ENCODE measurements around the gene BRD3OS. TPM values are rescaled to one million over a fixed set of nuclear protein-coding genes. Genes with fewer than 3 reads are reported as not detected.

The BRD3OS gene
- total RNA-seq, result 10 to 100 TPM; 12.5 to 14.5 TPM

- Mint-ChIP-seq H3K9me3 (ENCODE audit: low read depth) (no peaks in the 10 kb centered on the region), H3K27ac (peak within 1 kb of the TSS; percentile 68), H3K36me3 (peaks cover 5% of the 10 kb centered on the region), H3K27me3 (peaks cover 2% of the 10 kb centered on the region), H3K4me3 (peak within 1 kb of the TSS; percentile 75), H3K4me1 (peaks cover 7% of the 10 kb centered on the region)
- ATAC-seq (peak; percentile 92), DNase-seq (peak; percentile 96)
- CTCF ChIA-PET, result interaction anchor here (1.2 to 2.5 kb wide), 4 partner anchors 31 to 74 kb away, joined by 4 to 12 read pairs (median 8); no protein-coding TSS in a partner anchor
Measured at GRCh38 chr9:134024828-134025605, at the start of gene BRD3OS. BRD3OS (plus strand) TSS chr9:134025481; CDS start chr9:134026748, 1,267 bp downstream.

GRCh38 chr9:133975511-133975910 lies 49.8 kb upstream of the BRD3OS start:
- Mint-ChIP-seq H3K36me3 (no peaks in the 10 kb centered on the region), H3K27ac (no peak overlapping the region), H3K4me1 (no peaks in the 10 kb centered on the region), H3K9me3 (ENCODE audit: low read depth) (no peaks in the 10 kb centered on the region), H3K4me3 (no peak overlapping the region), H3K27me3 (no peaks in the 10 kb centered on the region)
- CTCF ChIA-PET, result no interaction called here
- no peak for DNase-seq
- no peak for ATAC-seq

GRCh38 chr9:133976191-133976861 lies 49.0 kb upstream of the BRD3OS start:
- Mint-ChIP-seq H3K27me3 (no peaks in the 10 kb centered on the region), H3K36me3 (no peaks in the 10 kb centered on the region), H3K27ac (no peak overlapping the region), H3K9me3 (ENCODE audit: low read depth) (no peaks in the 10 kb centered on the region), H3K4me1 (no peaks in the 10 kb centered on the region), H3K4me3 (no peak overlapping the region)
- ATAC-seq (no peak), DNase-seq (no peak)
- CTCF ChIA-PET, result interaction anchor here (1.3 kb wide), 1 partner anchor 18 kb away, joined by 6 read pairs; no protein-coding TSS in a partner anchor

GRCh38 chr9:133976887-133977286 lies 48.4 kb upstream of the BRD3OS start:
- Mint-ChIP-seq H3K4me1 (no peaks in the 10 kb centered on the region), H3K27ac (no peak overlapping the region), H3K4me3 (no peak overlapping the region), H3K36me3 (no peaks in the 10 kb centered on the region), H3K27me3 (no peaks in the 10 kb centered on the region), H3K9me3 (ENCODE audit: low read depth) (no peaks in the 10 kb centered on the region)
- CTCF ChIA-PET, result interaction anchor here (1.3 kb wide), 1 partner anchor 18 kb away, joined by 6 read pairs; no protein-coding TSS in a partner anchor
- DNase-seq, result no peak
- no peak for ATAC-seq

- Mint-ChIP-seq H3K36me3 (no peaks in the 10 kb centered on the region), H3K27ac (no peak overlapping the region), H3K27me3 (no peaks in the 10 kb centered on the region), H3K4me3 (no peak overlapping the region), H3K9me3 (ENCODE audit: low read depth) (no peaks in the 10 kb centered on the region), H3K4me1 (no peaks in the 10 kb centered on the region)
- DNase-seq (no peak), ATAC-seq (no peak)
- CTCF ChIA-PET, result interaction anchor here (1.3 kb wide), 1 partner anchor 17 kb away, joined by 6 read pairs; no protein-coding TSS in a partner anchor
Measured at GRCh38 chr9:133977421-133978201, 47.7 kb upstream of the BRD3OS start.

GRCh38 chr9:133978226-133978898 lies 46.9 kb upstream of the BRD3OS start:
- Mint-ChIP-seq H3K9me3 (ENCODE audit: low read depth) (no peaks in the 10 kb centered on the region), H3K27ac (no peak overlapping the region), H3K4me1 (no peaks in the 10 kb centered on the region), H3K4me3 (no peak overlapping the region), H3K27me3 (no peaks in the 10 kb centered on the region), H3K36me3 (no peaks in the 10 kb centered on the region)
- ATAC-seq, result no peak
- CTCF ChIA-PET, result interaction anchor here (0.7 to 1.1 kb wide), 2 partner anchors 15 to 196 kb away, joined by 3 to 4 read pairs; no protein-coding TSS in a partner anchor
- no peak for DNase-seq

GRCh38 chr9:133978899-133979272 lies 46.4 kb upstream of the BRD3OS start:
- ATAC-seq (no peak), DNase-seq (no peak)
- Mint-ChIP-seq H3K27ac (no peak overlapping the region), H3K9me3 (ENCODE audit: low read depth) (no peaks in the 10 kb centered on the region), H3K36me3 (no peaks in the 10 kb centered on the region), H3K27me3 (no peaks in the 10 kb centered on the region), H3K4me3 (no peak overlapping the region), H3K4me1 (no peaks in the 10 kb centered on the region)
- CTCF ChIA-PET, result interaction anchor here (0.7 to 1.1 kb wide), 2 partner anchors 15 to 196 kb away, joined by 3 to 4 read pairs; no protein-coding TSS in a partner anchor

- Mint-ChIP-seq H3K4me1 (no peaks in the 10 kb centered on the region), H3K36me3 (no peaks in the 10 kb centered on the region), H3K4me3 (no peak overlapping the region), H3K27me3 (no peaks in the 10 kb centered on the region), H3K27ac (no peak overlapping the region), H3K9me3 (ENCODE audit: low read depth) (no peaks in the 10 kb centered on the region)
- ATAC-seq (no peak), DNase-seq (no peak)
- CTCF ChIA-PET, result interaction anchor here (1.1 kb wide), 1 partner anchor 14 kb away, joined by 4 read pairs; no protein-coding TSS in a partner anchor
Measured at GRCh38 chr9:133979273-133979920, 45.9 kb upstream of the BRD3OS start.

- H3K36me3 Mint-ChIP-seq, result no peaks in the 10 kb centered on the region
- H3K27ac Mint-ChIP-seq, result no peak overlapping the region
- H3K9me3 Mint-ChIP-seq (ENCODE audit: low read depth), result no peaks in the 10 kb centered on the region
- DNase-seq, result no peak
- H3K4me3 Mint-ChIP-seq, result no peak overlapping the region
- no peaks in the 10 kb centered on the region for H3K27me3 Mint-ChIP-seq
- CTCF ChIA-PET, result interaction anchor here (0.9 to 1.0 kb wide), 2 partner anchors 187 to 198 kb away, joined by 3 read pairs; no protein-coding TSS in a partner anchor
- no peaks in the 10 kb centered on the region for H3K4me1 Mint-ChIP-seq
- no peak for ATAC-seq
Measured at GRCh38 chr9:133979921-133980863, 45.1 kb upstream of the BRD3OS start.

GRCh38 chr9:133980864-133981588 lies 44.3 kb upstream of the BRD3OS start:
- CTCF ChIA-PET, result interaction anchor here (0.9 to 1.0 kb wide), 2 partner anchors 188 to 199 kb away, joined by 3 read pairs; no protein-coding TSS in a partner anchor

GRCh38 chr9:133981589-133981957 lies 43.7 kb upstream of the BRD3OS start:
- CTCF ChIA-PET, result no interaction called here
- Mint-ChIP-seq H3K27me3 (no peaks in the 10 kb centered on the region), H3K4me3 (no peak overlapping the region)

More at GRCh38 chr9:133980864-133981588, 44.3 kb upstream of the BRD3OS start:
- Mint-ChIP-seq H3K4me3 (no peak overlapping the region), H3K36me3 (no peaks in the 10 kb centered on the region), H3K27me3 (no peaks in the 10 kb centered on the region), H3K9me3 (ENCODE audit: low read depth) (no peaks in the 10 kb centered on the region), H3K27ac (no peak overlapping the region), H3K4me1 (no peaks in the 10 kb centered on the region)
- ATAC-seq, result no peak
- DNase-seq, result no peak

More at GRCh38 chr9:133981589-133981957, 43.7 kb upstream of the BRD3OS start:
- DNase-seq, result no peak
- no peak for ATAC-seq
- H3K9me3 Mint-ChIP-seq (ENCODE audit: low read depth), result no peaks in the 10 kb centered on the region
- H3K4me1 Mint-ChIP-seq, result no peaks in the 10 kb centered on the region
- no peaks in the 10 kb centered on the region for H3K36me3 Mint-ChIP-seq
- no peak overlapping the region for H3K27ac Mint-ChIP-seq
